H1 (cell line): ENCODE results near the gene USP6. TPM values are rescaled to one million over a fixed set of nuclear protein-coding genes. Genes with fewer than 3 reads are reported as not detected.

Source experiments
- CTCF ChIA-PET: fragments of 300-600 bp; sonication (Branson Sonifier 250); formaldehyde crosslinking; loops from one replicate; lab custom pipeline; 2021; ENCODE audit not compliant: partially characterized antibody; lab: Charles Lee
- POLR2A ChIA-PET: fragments of 300-600 bp; sonication (Branson Sonifier 250); formaldehyde crosslinking; loops from one replicate; lab custom pipeline; 2021; ENCODE audit warnings: inconsistent platforms; ENCODE audit not compliant: partially characterized antibody; lab: Charles Lee
- DNase-seq, 2 experiments: peaks; one replicate each; pipeline versions ENCODE4 v3.0.0 to v3.0.0-alpha.2; 2010 to 2022; ENCODE audit warnings: low spot score in 2 of 2, low read depth in 1 of 2, mixed read lengths in 1 of 2
- FAIRE-seq: peaks from 2 replicates; lab custom pipeline; 2011; peaks lifted over from hg19 to GRCh38; lab: Jason Lieb, UNC
- H2AFZ ChIP-seq: 2 replicates; pipeline ENCODE4 v1.8.1; 2012; ENCODE audit warnings: low read length, inconsistent platforms
- H2AK5ac ChIP-seq: 2 replicates; pipeline ENCODE4 v1.6.1; 2013; ENCODE audit warnings: low read depth, low read length
- H2BK120ac ChIP-seq: replicated peaks from 2 replicates; pipeline ENCODE3; 2013; ENCODE audit warnings: low read depth, low read length, inconsistent platforms
- H2BK12ac ChIP-seq: 2 replicates; pipeline ENCODE4 v1.6.1; 2013; ENCODE audit warnings: low read depth, low read length
- H2BK15ac ChIP-seq: 2 replicates; pipeline ENCODE4 v1.6.1; 2013; ENCODE audit warnings: low read length
- H2BK20ac ChIP-seq: 2 replicates; pipeline ENCODE4 v1.6.1; 2013; ENCODE audit warnings: low read length
- H2BK5ac ChIP-seq: 2 replicates; pipeline ENCODE4 v1.6.1; 2013; ENCODE audit warnings: low read depth, low read length
- H3K14ac ChIP-seq: 2 replicates; pipeline ENCODE4 v1.6.1; 2013; ENCODE audit warnings: inconsistent platforms; ENCODE audit not compliant: insufficient read length
- H3K18ac ChIP-seq: 2 replicates; pipeline ENCODE4 v1.6.1; 2013; ENCODE audit warnings: low read length; ENCODE audit errors: extremely low read depth
- H3K23ac ChIP-seq: 2 replicates; pipeline ENCODE4 v1.6.1; 2013; ENCODE audit warnings: inconsistent platforms; ENCODE audit not compliant: insufficient read length
- H3K23me2 ChIP-seq: 2 replicates; pipeline ENCODE4 v1.6.1; 2013; ENCODE audit warnings: low read depth, low read length
- H3K27ac ChIP-seq: 2 replicates; pipeline ENCODE4 v1.6.1; 2011; ENCODE audit warnings: low read depth, low read length, inconsistent platforms
- H3K27me3 ChIP-seq, 4 experiments: replicated peaks in 1 of 4; 1 replicate in 1 of 4; 2 replicates in 3 of 4; pipeline versions ENCODE4 v1.6.1 to v1.8.1; 2011 to 2013; ENCODE audit warnings: low read length in 3 of 4, mild to moderate bottlenecking in 3 of 4, inconsistent platforms in 2 of 4, mixed read lengths in 2 of 4, moderate library complexity in 1 of 4; ENCODE audit not compliant: control insufficient read depth in 3 of 4, insufficient read depth in 3 of 4; ENCODE audit errors: extremely low read depth in 1 of 4
- H3K36me3 ChIP-seq, 4 experiments: 2 replicates each; pipeline versions ENCODE4 v1.6.1 to v1.8.1; 2011 to 2013; ENCODE audit warnings: mild to moderate bottlenecking in 4 of 4, low read length in 3 of 4, moderate library complexity in 2 of 4, control low read depth in 1 of 4, inconsistent platforms in 1 of 4; ENCODE audit not compliant: insufficient read depth in 4 of 4, control insufficient read depth in 2 of 4
- H3K4ac ChIP-seq: replicated peaks from 2 replicates; pipeline ENCODE3; 2013; ENCODE audit warnings: low read length, low read depth, mixed read lengths, inconsistent platforms; ENCODE audit not compliant: insufficient read length
- H3K4me1 ChIP-seq, 4 experiments: replicated peaks in 1 of 4; 1 replicate in 1 of 4; 2 replicates in 3 of 4; pipeline versions ENCODE4 v1.6.1 to v1.8.1; 2011 to 2013; ENCODE audit warnings: low read length in 3 of 4, inconsistent platforms in 2 of 4, mixed read lengths in 1 of 4; ENCODE audit not compliant: insufficient read depth in 4 of 4, control insufficient read depth in 3 of 4
- H3K4me2 ChIP-seq, 2 experiments: 2 replicates each; pipeline versions ENCODE4 v1.6.1 to v1.8.1; 2011 to 2013; ENCODE audit warnings: low read depth in 2 of 2, low read length in 2 of 2, control low read depth in 1 of 2, inconsistent platforms in 1 of 2, mild to moderate bottlenecking in 1 of 2; ENCODE audit not compliant: insufficient read depth in 1 of 2
- H3K4me3 ChIP-seq, 4 experiments: fragments of 200-600, 300-600 bp in 1 of 4; sonication (generic), shearing (Covaris generic), sonication (Bioruptor Twin) in 1 of 4; 2 replicates each; pipeline versions ENCODE4 v1.5.1 to v1.8.1; 2011 to 2016; ENCODE audit warnings: low read length in 4 of 4, low read depth in 3 of 4, control low read depth in 2 of 4, inconsistent platforms in 2 of 4, mild to moderate bottlenecking in 2 of 4, mixed read lengths in 1 of 4, moderate library complexity in 1 of 4; ENCODE audit not compliant: insufficient read depth in 2 of 4; ENCODE audit errors: extremely low read depth in 1 of 4
- H3K56ac ChIP-seq: replicated peaks from 2 replicates; pipeline ENCODE3; 2013; ENCODE audit warnings: low read depth, mild to moderate bottlenecking, mixed read lengths, low read length, inconsistent platforms; ENCODE audit not compliant: insufficient read length
- H3K79me1 ChIP-seq: 2 replicates; pipeline ENCODE4 v1.6.1; 2013; ENCODE audit warnings: low read depth, low read length, control low read depth
- H3K79me2 ChIP-seq, 2 experiments: 2 replicates each; pipeline versions ENCODE4 v1.6.1 to v1.8.1; 2012 to 2013; ENCODE audit warnings: low read length in 2 of 2, mild to moderate bottlenecking in 2 of 2, inconsistent platforms in 1 of 2; ENCODE audit not compliant: insufficient read depth in 2 of 2, control insufficient read depth in 1 of 2
- H3K9ac ChIP-seq, 4 experiments: replicated peaks in 1 of 4; 1 replicate in 1 of 4; 2 replicates in 3 of 4; pipeline versions ENCODE4 v1.6.1 to v1.8.1; 2011 to 2013; ENCODE audit warnings: low read depth in 3 of 4, low read length in 3 of 4, control low read depth in 2 of 4, mild to moderate bottlenecking in 2 of 4, moderate library complexity in 2 of 4, inconsistent platforms in 1 of 4; ENCODE audit errors: extremely low read depth in 1 of 4
- H3K9me3 ChIP-seq, 2 experiments: 2 replicates each; pipeline versions ENCODE4 v1.6.1 to v1.8.1; 2012 to 2013; ENCODE audit warnings: mild to moderate bottlenecking in 2 of 2, moderate library complexity in 2 of 2, control low read depth in 1 of 2, inconsistent platforms in 1 of 2, low read depth in 1 of 2, low read length in 1 of 2, mixed read lengths in 1 of 2; ENCODE audit not compliant: insufficient read depth in 2 of 2
- H4K20me1 ChIP-seq, 2 experiments: replicated peaks in 1 of 2; 2 replicates each; pipeline versions ENCODE3 to v1.8.1; 2011 to 2013; ENCODE audit warnings: inconsistent platforms in 2 of 2, low read length in 2 of 2, mild to moderate bottlenecking in 1 of 2; ENCODE audit not compliant: insufficient read depth in 2 of 2, control insufficient read depth in 1 of 2
- H4K5ac ChIP-seq: 2 replicates; pipeline ENCODE4 v1.6.1; 2013; ENCODE audit warnings: low read length, low read depth, mixed read lengths, inconsistent platforms; ENCODE audit not compliant: insufficient read length
- H4K8ac ChIP-seq: 2 replicates; pipeline ENCODE4 v1.8.0; 2013; ENCODE audit warnings: mild to moderate bottlenecking, moderate library complexity, low read length, inconsistent platforms; ENCODE audit not compliant: insufficient read depth; ENCODE audit errors: extremely low read depth
- H4K91ac ChIP-seq: replicated peaks from 2 replicates; pipeline ENCODE3; 2013; ENCODE audit warnings: low read length, mixed read lengths, inconsistent platforms; ENCODE audit not compliant: insufficient read length
- BRCA1 ChIP-seq: IDR thresholded peaks from 2 replicates; pipeline ENCODE4 v1.6.1; 2012; ENCODE audit warnings: low read depth, low read length, improper control_type of control experiment
- CBX5 ChIP-seq: fragments of 300-800, 300-1000 bp; sonication (generic); IDR thresholded peaks from 2 replicates; pipeline ENCODE4 v1.7.1; 2016; ENCODE audit warnings: antibody characterized with exemption, low read length, low read depth
- CREB1 ChIP-seq: IDR thresholded peaks from 2 replicates; pipeline ENCODE4 v1.6.1; 2012; ENCODE audit warnings: inconsistent platforms
- RAD21 ChIP-seq, 2 experiments: IDR thresholded peaks in 1 of 2; conservative IDR thresholded peaks in 1 of 2; 2 replicates each; pipeline ENCODE4 v1.6.1; 2011; ENCODE audit warnings: low read depth in 2 of 2, low read length in 2 of 2, improper control_type of control experiment in 1 of 2, inconsistent platforms in 1 of 2, mild to moderate bottlenecking in 1 of 2, moderate library complexity in 1 of 2
- RNF2 ChIP-seq: fragments of 200-900, 300-1000 bp; sonication (generic); IDR thresholded peaks from 2 replicates; pipeline ENCODE4 v1.7.1; 2016; ENCODE audit warnings: borderline replicate concordance, low read depth, mild to moderate bottlenecking, antibody characterized with exemption, low read length; ENCODE audit not compliant: poor library complexity, severe bottlenecking; ENCODE audit errors: missing control alignments
- RXRA ChIP-seq: IDR thresholded peaks from 2 replicates; pipeline ENCODE4 v1.6.1; 2011; ENCODE audit warnings: low read depth, mild to moderate bottlenecking, low read length, moderate library complexity; ENCODE audit not compliant: insufficient read depth
- SP1 ChIP-seq: IDR thresholded peaks from 2 replicates; pipeline ENCODE4 v1.6.1; 2011; ENCODE audit warnings: low read depth, low read length
- SP2 ChIP-seq: IDR thresholded peaks from 2 replicates; pipeline ENCODE4 v1.6.1; 2012; ENCODE audit warnings: mild to moderate bottlenecking, low read length, inconsistent platforms
- SP4 ChIP-seq: IDR thresholded peaks from 2 replicates; pipeline ENCODE4 v1.6.1; 2012; ENCODE audit warnings: low read length, inconsistent platforms
- TAF1 ChIP-seq: IDR thresholded peaks from 2 replicates; pipeline ENCODE4 v1.6.1; 2011; ENCODE audit warnings: mild to moderate bottlenecking, low read depth, low read length
- TAF7 ChIP-seq: optimal IDR thresholded peaks from 2 replicates; pipeline ENCODE3; 2011; ENCODE audit warnings: low read depth, mild to moderate bottlenecking, inconsistent platforms, low read length, moderate library complexity, borderline replicate concordance
- TBP ChIP-seq: IDR thresholded peaks from 2 replicates; pipeline ENCODE4 v1.6.1; 2011; ENCODE audit warnings: low read depth, low read length, improper control_type of control experiment
- YY1 ChIP-seq: IDR thresholded peaks from 2 replicates; pipeline ENCODE4 v1.6.1; 2011; ENCODE audit warnings: low read depth, mild to moderate bottlenecking, low read length
- WGBS, 2 experiments: shearing (Covaris generic) in 1 of 2; methylation state at CpG; one replicate each; pipeline versions ENCODE4 v1.1.6 to v1.1.7; 2013 to 2015; ENCODE audit warnings: low lambda C conversion rate in 2 of 2, mixed read lengths in 2 of 2, inconsistent platforms in 1 of 2, low coverage in 1 of 2, missing lambda C conversion rate in 1 of 2; ENCODE audit not compliant: insufficient replicate concordance in 2 of 2, insufficient coverage in 1 of 2, insufficient read length in 1 of 2; ENCODE audit errors: extremely low coverage in 1 of 2, missing lambda C conversion rate in 1 of 2; 5-methylcytosine and 5-hydroxymethylcytosine counted together
- polyA plus RNA-seq, 7 experiments: library from polyadenylated mRNA; depleted of rRNA in 3 of 7; stranded (reverse) in 5 of 7; unstranded in 2 of 7; fragments of >200 nt in 5 of 7; fragments of 200-250 nt in 2 of 7; gene quantifications; 1 replicate in 5 of 7; 2 replicates in 1 of 7; 4 replicates in 1 of 7; pipeline versions ENCODE4 v1.2.1 to v1.2.3, GENCODE V29; 2011 to 2013; ENCODE audit warnings: missing spikeins in 2 of 7, mixed read lengths in 2 of 7
- total RNA-seq: library from RNA; stranded (reverse); fragmentation: NEBNext Ultra II Directional; extraction: Animal tissue kit (Norgen Biotek cat#: 25700); gene quantifications from 2 replicates; pipeline ENCODE4 v1.2.1, GENCODE V29; 2021

The USP6 gene
- total and polyA plus RNA-seq, 2 of the 8 experiments (the other 6 are each of a cell fraction or from before 2014, with no cell fraction given), result 0.08 to 0.32 TPM

DNA sequence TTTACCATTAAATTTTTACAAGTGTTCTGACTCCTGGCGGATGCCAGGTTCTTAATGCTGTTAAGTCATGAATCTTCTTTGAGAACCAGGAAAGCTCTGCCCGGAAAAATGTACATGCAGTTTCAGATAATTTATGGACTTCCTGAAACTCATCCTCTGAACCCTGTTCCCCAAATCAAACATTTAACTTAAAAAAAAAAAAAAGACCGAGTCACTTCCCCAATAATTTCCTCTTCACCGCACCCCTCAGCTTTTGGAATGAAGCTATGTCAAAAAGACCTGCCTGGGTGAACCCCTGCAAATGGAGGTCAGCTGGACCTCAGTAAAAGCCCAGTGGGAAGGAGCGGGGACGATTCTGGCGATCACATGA lies 19.1 kb upstream of the USP6 start:
- H3K4me1 ChIP-seq, result no peaks in the 10 kb centered on the region
- no peak overlapping the region for H2BK15ac ChIP-seq
- no peak for TF ChIP-seq SP2
- no peak for TF ChIP-seq BRCA1
- no peak for TF ChIP-seq SP1
- TF ChIP-seq CBX5, result no peak
- TF ChIP-seq CREB1, result no peak
- TF ChIP-seq TAF1, result no peak
- no peak for TF ChIP-seq TAF7
- TF ChIP-seq TBP, result no peak
- TF ChIP-seq RAD21 (IDR thresholded peaks at IDR 0.05 in 1 of 2, conservative IDR thresholded peaks at IDR 0.05 in 1 of 2; ENCODE audit: low read depth in 2 of 2, low read length in 2 of 2), result no peak
- TF ChIP-seq YY1, result no peak
- no peak for TF ChIP-seq RNF2
- no peak for TF ChIP-seq SP4
- TF ChIP-seq RXRA, result no peak
- no peak overlapping the region for H3K23ac ChIP-seq
- H3K27ac ChIP-seq, result no peak overlapping the region
- no peak overlapping the region for H3K18ac ChIP-seq
- no peak for DNase-seq
- H3K9me3 ChIP-seq, result peaks cover 33 to 41% of the 10 kb centered on the region in 2 experiments
- H3K9ac ChIP-seq, result no peak overlapping the region
- peaks cover 0 to 4% (median 0%) of the 10 kb centered on the region in 4 experiments; a peak in 2 of 8 replicates for H3K36me3 ChIP-seq
- H3K14ac ChIP-seq, result no peak overlapping the region
- CTCF ChIA-PET, result no interaction called here
- H4K20me1 ChIP-seq, result no peaks in the 10 kb centered on the region
- peak overlapping the region; percentile 81; the same call in 1 of the 2 replicates for H4K8ac ChIP-seq
- H3K79me2 ChIP-seq, result no peaks in the 10 kb centered on the region
- H3K79me1 ChIP-seq, result no peaks in the 10 kb centered on the region
- H3K56ac ChIP-seq, result no peak overlapping the region
- H2BK12ac ChIP-seq, result 0 out of 2 replicates have a peak overlapping the region, but pooled peaks have one; percentile 27
- peaks cover 6% of the 10 kb centered on the region; the same call in 1 of the 2 replicates for H3K23me2 ChIP-seq
- H3K4me3 ChIP-seq, result peak overlapping the region; percentile 59 to 79 (median 64)
- WGBS, 2 experiments, result 54% methylated on average over 5 of the region's 7 CpGs; no CpG with 5 or more reads in 1 of the 2 experiments
- POLR2A ChIA-PET, result interaction anchor here (1.0 to 2.9 kb wide), 4 partner anchors 11 to 28 kb away, joined by 3 to 20 read pairs (median 10); partner anchors contain the start of genes ZFP3 and ZNF232
- FAIRE-seq, result no peak
- peaks cover 0 to 15% (median 9%) of the 10 kb centered on the region in 4 experiments; a peak in 6 of 7 replicates for H3K27me3 ChIP-seq
- 0 out of 2 replicates have a peak overlapping the region, but pooled peaks have one; percentile 75 for H2BK5ac ChIP-seq
- no peak overlapping the region; the same call in 1 of the 2 replicates for H2AFZ ChIP-seq
- H4K5ac ChIP-seq, result no peak overlapping the region
- no peak overlapping the region for H2BK20ac ChIP-seq
- H2BK120ac ChIP-seq, result no peak overlapping the region
- no peak overlapping the region for H4K91ac ChIP-seq
- no peak overlapping the region for H2AK5ac ChIP-seq
- peak overlapping the region; percentile 89 to 93 for H3K4me2 ChIP-seq
- H3K4ac ChIP-seq, result no peak overlapping the region
